K562 (cell line): ENCODE data around the gene PTPRR. TPM values are rescaled to one million over a fixed set of nuclear protein-coding genes. Genes with fewer than 3 reads are reported as not detected.
A peak's percentile ranks its signal among the peaks of the same experiment; 100 is the strongest.

Source experiments
- CBFB ChIP-seq: sonication (generic); formaldehyde crosslinking; IDR thresholded peaks from 2 replicates; pipeline ENCODE4 v1.4.0; 2020; ENCODE audit warnings: mild to moderate bottlenecking, missing genetic modification reagents
- CBX2 ChIP-seq: fragments of 200-600 bp; sonication (generic); IDR thresholded peaks from one replicate; pipeline ENCODE4 v1.6.1; 2012; ENCODE audit warnings: mild to moderate bottlenecking, low read length, inconsistent platforms; ENCODE audit not compliant: insufficient read depth, poor library complexity, severe bottlenecking
- FOSL1 ChIP-seq: fragments of 200-800 bp; sonication (Bioruptor generic); conservative IDR thresholded peaks from 2 replicates; pipeline ENCODE4 v1.6.1; 2016; ENCODE audit warnings: missing genetic modification characterization, missing compliant biosample characterization
- HCFC1 ChIP-seq: IDR thresholded peaks from 2 replicates; pipeline ENCODE4 v1.6.1; 2012; ENCODE audit warnings: low read depth, low read length, improper control_type of control experiment
- HNRNPUL1 ChIP-seq: fragments of 200-400 bp; formaldehyde crosslinking; IDR thresholded peaks from 2 replicates; pipeline ENCODE4 v1.6.1; 2017; ENCODE audit warnings: low read length
- HSF4 ChIP-seq: fragments of 250-450 bp; sonication (Bioruptor Pico); IDR thresholded peaks from 2 replicates; pipeline ENCODE4 v2.1.2; 2022; ENCODE audit warnings: mild to moderate bottlenecking, moderate library complexity, borderline replicate concordance
- ID3 ChIP-seq, 2 experiments: fragments of 250-450 bp in 1 of 2; fragments of 450-650 bp in 1 of 2; sonication (Bioruptor Pico) in 1 of 2; IDR thresholded peaks; 2 replicates each; pipeline versions ENCODE4 v1.6.1 to v1.8.0; 2016 to 2021; ENCODE audit warnings: mild to moderate bottlenecking in 2 of 2, moderate library complexity in 2 of 2, missing compliant biosample characterization in 1 of 2, missing genetic modification characterization in 1 of 2
- KHSRP ChIP-seq: fragments of 450-650 bp; IDR thresholded peaks from 2 replicates; pipeline ENCODE4 v1.6.1; 2017
- MXD1 ChIP-seq: fragments of 250-450 bp; sonication (Bioruptor Pico); IDR thresholded peaks from 2 replicates; pipeline ENCODE4 v1.8.0; 2021; ENCODE audit warnings: borderline replicate concordance, mild to moderate bottlenecking, moderate library complexity; ENCODE audit not compliant: poor library complexity, severe bottlenecking
- MYC ChIP-seq, 2 experiments: fragments of 250-450 bp in 1 of 2; sonication (Bioruptor Pico) in 1 of 2; IDR thresholded peaks; 2 replicates each; pipeline versions ENCODE4 v1.5.1 to v1.6.1; 2012 to 2021; ENCODE audit warnings: low read depth in 2 of 2, borderline replicate concordance in 1 of 2, improper control_type of control experiment in 1 of 2, low read length in 1 of 2, mild to moderate bottlenecking in 1 of 2, moderate library complexity in 1 of 2
- NBN ChIP-seq: fragments of 450-650 bp; IDR thresholded peaks from 2 replicates; pipeline ENCODE4 v1.6.1; 2016; ENCODE audit warnings: low read depth, mild to moderate bottlenecking
- NFYB ChIP-seq: IDR thresholded peaks from 2 replicates; pipeline ENCODE4 v1.6.1; 2011; ENCODE audit warnings: mild to moderate bottlenecking, moderate library complexity; ENCODE audit not compliant: insufficient read length; ENCODE audit errors: extremely low read depth
- RHOXF2B ChIP-seq: fragments of 250-450 bp; sonication (Bioruptor Pico); conservative IDR thresholded peaks from 2 replicates; pipeline ENCODE4 v1.5.1; 2021
- SMAD4 ChIP-seq: fragments of 250-450 bp; sonication (Bioruptor Pico); conservative IDR thresholded peaks from 2 replicates; pipeline ENCODE4 v1.8.0; 2021; ENCODE audit warnings: inconsistent platforms, mild to moderate bottlenecking, moderate library complexity
- VEZF1 ChIP-seq: fragments of 200-800 bp; sonication (Bioruptor generic); IDR thresholded peaks from 2 replicates; pipeline ENCODE4 v1.6.1; 2017; ENCODE audit warnings: missing genetic modification characterization, missing compliant biosample characterization
- ZNF253 ChIP-seq: fragments of 250-450 bp; sonication (Bioruptor Pico); conservative IDR thresholded peaks from 2 replicates; pipeline ENCODE4 v1.6.1; 2021; ENCODE audit warnings: mild to moderate bottlenecking
- ZNF282 ChIP-seq: sonication (generic); formaldehyde crosslinking; IDR thresholded peaks from 2 replicates; pipeline ENCODE4 v1.8.1; 2023; ENCODE audit warnings: missing genetic modification reagents
- ZNF507 ChIP-seq: conservative IDR thresholded peaks from 2 replicates; pipeline ENCODE4 v1.6.1; 2017; ENCODE audit warnings: missing genetic modification characterization, missing compliant biosample characterization
- polyA plus RNA-seq, 8 experiments: library from polyadenylated mRNA; depleted of rRNA in 4 of 8; stranded (reverse) in 5 of 8; unstranded in 3 of 8; fragments of >200 nt; fragmentation: Nextera tagmentation in 2 of 8; fragmentation: Illumina TruSeq in 1 of 8; extraction: Ambion mirVana in 2 of 8; extraction: Trizol in 1 of 8; gene quantifications; 2 replicates each; pipeline versions ENCODE4 v1.2.1 to v1.2.3, GENCODE V29; 2011 to 2014; ENCODE audit warnings: inconsistent platforms in 1 of 8, missing spikeins in 1 of 8
- total RNA-seq, 7 experiments: library from RNA; depleted of rRNA in 6 of 7; stranded (reverse); fragments of >200 nt in 6 of 7; fragmentation: Illumina TruSeq in 2 of 7; extraction: Trizol in 2 of 7; gene quantifications; 2 replicates each; pipeline versions ENCODE4 v1.2.1 to v1.2.3, GENCODE V29; 2011 to 2021; ENCODE audit warnings: low replicate concordance in 1 of 7
- TF ChIP-seq, protein P1 (sequence below): sonication (generic); formaldehyde crosslinking; IDR thresholded peaks from 2 replicates; pipeline ENCODE4 v1.8.1; 2023; ENCODE audit warnings: mild to moderate bottlenecking, missing genetic modification reagents, moderate library complexity
- TF ChIP-seq, protein P2 (sequence below), 2 experiments: fragments of 450-650 bp; IDR thresholded peaks; 2 replicates each; pipeline ENCODE4 v1.6.1; 2016
- TF ChIP-seq, protein P3 (sequence below): fragments of 250-450 bp; sonication (Bioruptor Pico); IDR thresholded peaks from 2 replicates; pipeline ENCODE4 v1.8.0; 2021; ENCODE audit warnings: mild to moderate bottlenecking, moderate library complexity

The PTPRR gene
- total and polyA plus RNA-seq, 9 of the 15 experiments (the other 6 are each of a cell fraction or from before 2014, with no cell fraction given), result 6.6 to 41.7 (median 12.3) TPM

GRCh38 chr12:70660620-70661219 is 259.8 kb downstream of the PTPRR start (continued):
- TF ChIP-seq HCFC1, result no peak
- TF ChIP-seq FOSL1, result peak; percentile 75
- TF ChIP-seq SMAD4, result peak; percentile 78
- TF ChIP-seq, protein P1, sequence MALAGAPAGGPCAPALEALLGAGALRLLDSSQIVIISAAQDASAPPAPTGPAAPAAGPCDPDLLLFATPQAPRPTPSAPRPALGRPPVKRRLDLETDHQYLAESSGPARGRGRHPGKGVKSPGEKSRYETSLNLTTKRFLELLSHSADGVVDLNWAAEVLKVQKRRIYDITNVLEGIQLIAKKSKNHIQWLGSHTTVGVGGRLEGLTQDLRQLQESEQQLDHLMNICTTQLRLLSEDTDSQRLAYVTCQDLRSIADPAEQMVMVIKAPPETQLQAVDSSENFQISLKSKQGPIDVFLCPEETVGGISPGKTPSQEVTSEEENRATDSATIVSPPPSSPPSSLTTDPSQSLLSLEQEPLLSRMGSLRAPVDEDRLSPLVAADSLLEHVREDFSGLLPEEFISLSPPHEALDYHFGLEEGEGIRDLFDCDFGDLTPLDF, result no peak
- TF ChIP-seq ZNF282 (CRISPR knock-in tag), result no peak
- no peak for TF ChIP-seq ZNF253 (CRISPR knock-in tag)
- TF ChIP-seq, protein P2, sequence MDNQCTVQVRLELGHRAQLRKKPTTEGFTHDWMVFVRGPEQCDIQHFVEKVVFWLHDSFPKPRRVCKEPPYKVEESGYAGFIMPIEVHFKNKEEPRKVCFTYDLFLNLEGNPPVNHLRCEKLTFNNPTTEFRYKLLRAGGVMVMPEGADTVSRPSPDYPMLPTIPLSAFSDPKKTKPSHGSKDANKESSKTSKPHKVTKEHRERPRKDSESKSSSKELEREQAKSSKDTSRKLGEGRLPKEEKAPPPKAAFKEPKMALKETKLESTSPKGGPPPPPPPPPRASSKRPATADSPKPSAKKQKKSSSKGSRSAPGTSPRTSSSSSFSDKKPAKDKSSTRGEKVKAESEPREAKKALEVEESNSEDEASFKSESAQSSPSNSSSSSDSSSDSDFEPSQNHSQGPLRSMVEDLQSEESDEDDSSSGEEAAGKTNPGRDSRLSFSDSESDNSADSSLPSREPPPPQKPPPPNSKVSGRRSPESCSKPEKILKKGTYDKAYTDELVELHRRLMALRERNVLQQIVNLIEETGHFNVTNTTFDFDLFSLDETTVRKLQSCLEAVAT (IDR thresholded peaks at IDR 0.05), result peak; percentile 85
- no peak; the same call in 1 of the 2 replicates for TF ChIP-seq HSF4 (CRISPR knock-in tag)
- TF ChIP-seq MXD1 (CRISPR knock-in tag), result no peak
- TF ChIP-seq RHOXF2B, result no peak
- TF ChIP-seq ID3 (CRISPR knock-in tag; IDR thresholded peaks at IDR 0.05), result no peak
- no peak for TF ChIP-seq ID3 (tag; IDR thresholded peaks at IDR 0.05)
- TF ChIP-seq CBX2, result no peak
- no peak for TF ChIP-seq NFYB
- TF ChIP-seq, protein P3, sequence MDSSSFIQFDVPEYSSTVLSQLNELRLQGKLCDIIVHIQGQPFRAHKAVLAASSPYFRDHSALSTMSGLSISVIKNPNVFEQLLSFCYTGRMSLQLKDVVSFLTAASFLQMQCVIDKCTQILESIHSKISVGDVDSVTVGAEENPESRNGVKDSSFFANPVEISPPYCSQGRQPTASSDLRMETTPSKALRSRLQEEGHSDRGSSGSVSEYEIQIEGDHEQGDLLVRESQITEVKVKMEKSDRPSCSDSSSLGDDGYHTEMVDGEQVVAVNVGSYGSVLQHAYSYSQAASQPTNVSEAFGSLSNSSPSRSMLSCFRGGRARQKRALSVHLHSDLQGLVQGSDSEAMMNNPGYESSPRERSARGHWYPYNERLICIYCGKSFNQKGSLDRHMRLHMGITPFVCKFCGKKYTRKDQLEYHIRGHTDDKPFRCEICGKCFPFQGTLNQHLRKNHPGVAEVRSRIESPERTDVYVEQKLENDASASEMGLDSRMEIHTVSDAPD (CRISPR knock-in tag), result no peak
- TF ChIP-seq HNRNPUL1, result no peak
- TF ChIP-seq CBFB, result no peak
- TF ChIP-seq VEZF1 (CRISPR knock-in tag), result peak; percentile 47; the same call in 1 of the 2 replicates
- 0 out of 2 replicates have a peak, but pooled peaks have one; percentile 42 for TF ChIP-seq NBN
- TF ChIP-seq MYC (IDR thresholded peaks at IDR 0.05; ENCODE audit: low read depth, low read length), result peak; percentile 88
- no peak for TF ChIP-seq MYC (CRISPR knock-in tag; IDR thresholded peaks at IDR 0.05; ENCODE audit: borderline replicate concordance, low read depth)
- no peak for TF ChIP-seq KHSRP
- TF ChIP-seq ZNF507 (tag), result no peak
